CD4-positive, alpha-beta T cell treated with Interleukin-10 for 1 hour (primary cell): ENCODE data around the gene ZSCAN23.
"Not testable (repeated sequence)": the region's sequence is repeated elsewhere in the genome, so short reads cannot be mapped to it uniquely, and the experiment has no call there.

ENCODE experiments used
- DNase-seq: peaks from one replicate; pipeline ENCODE4 v3.0.0-alpha.2; 2020

The ZSCAN23 gene

GRCh38 chr6:28443112-28443773, at the start of gene ZSCAN23:
ZSCAN23 (minus strand) TSS chr6:28443491; CDS start chr6:28436266, 7,225 bp downstream.
- DNase-seq = peak; percentile 85

GRCh38 chr6:28491984-28492317, 48.7 kb upstream of the ZSCAN23 start:
- DNase-seq = no peak

GRCh38 chr6:28490205-28490890, 47.1 kb upstream of the ZSCAN23 start:
- peak; percentile 0 for DNase-seq

GRCh38 chr6:28489366-28490204, 46.3 kb upstream of the ZSCAN23 start:
- DNase-seq = peak; percentile 32

DNA sequence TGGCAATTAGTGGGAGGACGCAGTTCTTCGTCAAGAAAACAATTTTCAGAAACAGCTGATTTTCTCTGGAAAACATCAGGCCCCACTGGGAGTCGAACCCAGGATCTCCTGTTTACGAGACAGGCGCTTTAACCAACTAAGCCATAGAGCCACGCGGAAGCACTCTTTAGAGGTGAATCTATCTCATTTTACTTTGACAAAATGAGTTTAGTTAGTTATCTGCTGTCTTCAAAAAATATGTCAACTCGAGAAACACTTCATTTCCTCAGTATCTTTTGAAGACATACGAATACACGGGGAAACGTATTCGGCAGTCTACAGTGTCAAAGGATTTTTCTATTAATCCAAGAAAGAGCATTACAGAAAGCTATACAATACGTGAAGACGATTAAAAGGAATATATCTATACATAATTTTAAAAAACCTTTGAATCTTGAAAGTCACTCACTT, 45.6 kb upstream of the ZSCAN23 start:
- peak; percentile 26 for DNase-seq

DNA sequence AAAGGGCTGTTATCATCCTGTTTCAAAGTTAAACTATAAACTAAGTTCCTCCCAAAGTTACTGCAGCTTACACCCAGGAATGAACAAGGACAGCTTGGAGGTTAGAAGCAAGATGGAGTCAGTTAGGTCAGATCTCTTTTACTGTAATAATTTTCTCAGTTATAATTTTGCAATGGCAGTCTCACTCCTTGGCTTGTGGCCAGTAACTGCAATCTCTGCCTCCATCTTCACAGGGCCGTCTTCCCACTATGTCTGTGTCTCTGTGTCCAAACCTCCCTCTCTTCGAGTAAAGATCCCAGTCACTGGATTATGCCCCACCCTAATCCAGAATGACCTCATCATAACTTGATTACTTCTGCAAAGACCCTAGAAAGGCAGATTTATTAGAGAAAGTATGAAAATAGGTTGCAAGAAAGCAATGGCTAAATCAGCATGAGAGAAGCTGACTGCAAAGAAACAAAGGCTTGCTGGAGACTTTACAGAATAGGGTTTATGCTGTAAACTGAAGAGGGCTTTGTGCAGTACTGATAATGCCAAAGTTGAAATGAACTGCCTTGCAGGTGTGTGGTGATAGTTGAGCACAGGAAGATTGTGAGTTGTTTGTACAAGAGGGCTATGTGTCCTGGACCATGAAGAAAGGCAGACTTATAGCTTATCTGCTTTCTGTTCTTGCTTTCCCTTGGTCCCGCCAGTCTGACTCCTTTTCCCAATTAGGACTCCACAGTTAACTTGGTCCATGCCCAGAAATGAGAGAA, 43.9 kb upstream of the ZSCAN23 start:
- no peak for DNase-seq

GRCh38 chr6:28486533-28486932, 43.2 kb upstream of the ZSCAN23 start:
- no peak for DNase-seq

- DNase-seq = no peak
Observed at GRCh38 chr6:28485482-28485881, 42.2 kb upstream of the ZSCAN23 start.

GRCh38 chr6:28480253-28480932, 37.1 kb upstream of the ZSCAN23 start:
- DNase-seq = no peak

DNA sequence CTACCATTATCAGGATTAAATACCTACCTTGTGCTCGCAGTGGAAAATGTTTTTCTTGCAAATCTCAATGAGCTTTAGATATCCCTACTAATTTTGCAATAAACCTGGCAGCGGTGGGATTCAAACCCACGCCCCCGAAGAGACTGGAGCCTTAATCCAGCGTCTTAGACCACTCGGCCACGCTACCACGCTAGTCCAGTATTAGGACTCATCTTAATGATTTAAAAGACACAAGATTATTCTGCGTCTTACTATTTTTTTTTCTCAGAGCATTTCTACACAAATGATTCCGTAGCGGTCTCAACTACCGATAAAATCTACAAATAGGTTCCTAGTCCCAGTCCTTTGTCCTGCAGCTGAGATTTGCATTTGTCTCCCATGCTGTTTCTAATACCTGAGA, 35.2 kb upstream of the ZSCAN23 start:
- no peak for DNase-seq

- no peak for DNase-seq
Observed at GRCh38 chr6:28474441-28475219, 31.3 kb upstream of the ZSCAN23 start.

DNA sequence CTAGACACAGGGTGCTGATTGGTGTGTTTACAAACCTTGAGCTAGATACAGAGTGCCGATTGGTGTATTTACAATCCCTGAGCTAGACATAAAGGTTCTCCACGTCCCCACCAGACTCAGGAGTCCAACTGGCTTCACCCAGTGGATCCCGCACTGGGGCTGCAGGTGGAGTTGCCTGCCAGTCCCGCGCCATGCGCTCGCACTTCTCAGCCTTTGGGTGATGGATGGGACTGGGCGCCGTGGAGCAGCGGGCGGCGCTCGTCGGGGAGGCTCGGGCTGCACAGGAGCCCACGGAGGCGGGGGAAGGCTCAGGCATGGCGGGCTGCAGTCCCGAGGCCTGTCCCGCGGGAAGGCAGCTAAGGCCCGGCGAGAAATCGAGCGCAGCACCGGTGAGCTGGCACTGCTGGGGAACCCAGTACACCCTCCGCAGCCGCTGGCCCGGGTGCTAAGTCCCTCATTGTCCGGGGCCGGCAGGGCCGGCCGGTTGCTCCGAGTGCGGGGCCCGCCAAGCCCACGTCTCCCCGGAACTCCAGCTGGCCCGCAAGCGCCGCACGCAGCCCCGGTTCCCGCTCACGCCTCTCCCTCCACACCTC, 26.0 kb upstream of the ZSCAN23 start:
- DNase-seq = not testable (repeated sequence)

DNA sequence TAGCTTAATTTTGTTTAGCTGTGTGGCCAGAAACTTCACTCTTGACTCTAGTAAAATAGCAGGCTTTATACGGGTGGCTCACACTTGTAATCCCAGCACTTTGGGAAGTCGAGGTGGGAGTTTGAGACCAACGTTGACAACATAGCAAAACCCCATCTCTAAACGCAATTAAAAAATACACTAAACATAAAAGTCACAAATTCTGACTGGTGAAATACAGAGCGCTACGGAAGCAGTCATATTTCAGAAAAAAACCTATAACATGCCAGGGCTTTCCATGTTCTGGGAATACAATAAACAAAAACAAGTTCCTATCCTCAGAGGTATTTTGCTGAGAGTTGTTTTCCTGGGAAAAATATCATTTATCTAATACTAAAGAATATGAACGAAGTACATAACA, 24.8 kb upstream of the ZSCAN23 start:
- no peak for DNase-seq

- DNase-seq = no peak
Observed at GRCh38 chr6:28462401-28462800, 19.1 kb upstream of the ZSCAN23 start.

- no peak for DNase-seq
Observed at GRCh38 chr6:28458568-28458967, 15.3 kb upstream of the ZSCAN23 start.

GRCh38 chr6:28449056-28449455, 5.8 kb upstream of the ZSCAN23 start:
- DNase-seq = peak; percentile 35

DNA sequence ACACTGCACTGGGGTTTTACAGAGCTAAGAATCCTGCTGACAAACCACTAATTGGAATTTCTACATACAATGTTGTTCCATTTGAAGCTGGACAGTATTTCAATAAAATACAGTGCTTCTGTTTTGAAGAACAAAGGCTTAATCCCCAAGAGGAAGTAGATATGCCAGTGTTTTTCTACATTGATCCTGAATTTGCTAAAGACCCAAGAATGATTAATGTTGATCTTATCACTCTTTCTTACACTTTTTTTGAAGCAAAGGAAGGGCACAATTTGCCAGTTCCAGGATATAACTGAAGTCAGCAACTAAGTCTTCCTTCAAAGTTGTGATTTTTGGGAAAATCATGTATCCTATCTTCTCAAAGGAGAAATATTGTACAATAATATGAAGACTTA, 4.2 kb upstream of the ZSCAN23 start:
- not testable (repeated sequence) for DNase-seq

DNA sequence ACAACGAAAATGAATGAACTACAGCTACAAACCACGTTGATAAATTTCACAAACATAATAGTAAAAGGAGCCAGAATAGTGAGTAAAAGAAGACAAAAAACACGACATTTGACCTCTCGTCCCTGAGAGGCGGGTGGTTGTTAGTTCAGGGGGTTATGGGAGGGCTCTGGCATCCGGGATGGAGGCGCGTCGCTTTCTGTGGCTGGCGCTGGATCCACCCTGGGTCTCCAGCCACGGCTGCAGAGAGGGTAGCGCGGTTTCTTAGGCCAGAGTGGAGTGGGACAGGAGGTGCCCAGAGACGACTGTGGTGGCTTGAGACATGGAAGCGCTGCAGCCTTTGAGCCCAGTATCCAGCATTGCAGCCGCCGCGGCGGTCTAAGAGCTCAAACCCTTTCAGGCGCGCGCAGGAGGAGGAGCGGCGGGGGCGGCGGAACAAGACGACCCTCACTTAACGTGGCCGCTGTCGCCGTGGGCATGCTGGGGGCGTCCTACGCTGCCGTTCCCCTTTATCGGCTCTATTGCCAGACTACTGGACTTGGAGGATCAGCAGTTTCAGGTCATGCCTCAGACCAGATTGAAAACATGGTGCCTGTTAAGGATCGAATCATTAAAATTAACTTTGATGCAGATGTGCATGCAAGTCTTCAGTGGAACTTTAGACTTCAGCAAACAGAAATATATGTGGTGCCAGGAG, 3.7 kb upstream of the ZSCAN23 start:
- no peak for DNase-seq

GRCh38 chr6:28444759-28445158, 1.5 kb upstream of the ZSCAN23 start:
- peak; percentile 9 for DNase-seq

DNA sequence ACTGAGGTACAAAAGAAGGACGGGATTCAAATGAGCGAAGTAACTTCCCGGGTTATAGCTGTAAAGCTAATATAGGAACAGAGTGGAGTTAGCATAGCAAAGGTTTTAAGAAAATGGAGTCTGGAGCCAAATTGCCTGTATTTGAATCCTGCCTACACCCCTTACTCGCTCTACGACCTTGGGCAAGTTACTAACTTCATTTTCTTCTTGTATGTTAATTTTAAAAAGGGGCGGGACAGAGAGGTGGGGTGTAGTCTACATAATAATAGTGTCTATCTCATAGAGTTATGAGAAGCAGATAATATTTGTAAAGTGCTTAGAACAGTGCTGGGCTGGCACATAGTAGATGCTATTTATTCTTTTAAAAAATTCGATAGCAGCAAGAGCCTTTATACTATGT, 705 bp downstream of the ZSCAN23 start:
- no peak for DNase-seq

DNA sequence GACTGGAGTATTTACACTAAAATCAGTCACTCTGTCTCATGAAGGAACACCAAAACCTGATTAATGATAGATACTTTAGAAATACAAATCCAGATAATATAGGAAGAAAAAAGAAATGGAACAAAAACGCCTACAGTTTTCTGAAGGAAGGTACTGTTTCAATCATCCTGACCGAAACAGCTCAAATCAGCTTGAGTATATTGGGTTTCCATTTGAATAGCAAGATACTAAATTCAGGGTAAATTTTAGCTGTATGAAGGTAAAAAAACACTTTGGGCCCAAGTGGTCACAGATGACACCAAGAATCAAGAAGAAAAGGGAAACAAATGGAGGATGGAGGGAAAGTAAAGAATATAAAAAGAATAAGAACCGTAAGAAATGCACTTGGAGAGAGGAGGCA, 6.9 kb downstream of the ZSCAN23 start:
- no peak for DNase-seq
